Heart left ventricle (tissue), 16 donors: ENCODE results near the gene CCN5. TPM values are rescaled to one million over a fixed set of nuclear protein-coding genes. Genes with fewer than 3 reads are reported as not detected.

Source experiments
- ATAC-seq, 4 donors: fragments of 200-7000 bp; cut with Tn5 transposase; one replicate each; pipeline ENCODE4 v1.9.1; 2020 to 2022; ENCODE audit warnings: moderate library complexity in 4 of 4, mild to moderate bottlenecking in 3 of 4, moderate number of reproducible peaks in 1 of 4
- DNase-seq, 5 donors: peaks; one replicate each; pipeline ENCODE4 v3.0.0-alpha.2; 2020
- H3K27ac ChIP-seq, 12 donors: fragments of 200-600 bp; sonication (generic) in 4 of 12; one replicate each; pipeline versions ENCODE4 v1.5.0 to v1.8.0; 2016 to 2022; ENCODE audit warnings: mild to moderate bottlenecking in 2 of 12
- H3K27me3 ChIP-seq, 9 donors: fragments of 200-600 bp; sonication (generic) in 2 of 9; one replicate each; pipeline versions ENCODE4 v1.5.1 to v1.8.0; 2016 to 2022; ENCODE audit warnings: mild to moderate bottlenecking in 3 of 9
- H3K36me3 ChIP-seq, 9 donors: fragments of 200-600 bp; sonication (generic) in 2 of 9; one replicate each; pipeline versions ENCODE4 v1.5.0 to v1.8.0; 2018 to 2022; ENCODE audit warnings: mild to moderate bottlenecking in 2 of 9
- H3K4me1 ChIP-seq, 12 donors: fragments of 200-600 bp; sonication (generic) in 4 of 12; one replicate each; pipeline versions ENCODE4 v1.5.0 to v1.8.0; 2016 to 2022; ENCODE audit warnings: mild to moderate bottlenecking in 3 of 12
- H3K4me3 ChIP-seq, 12 donors: fragments of 200-600 bp; sonication (generic) in 4 of 12; one replicate each; pipeline versions ENCODE4 v1.5.0 to v1.8.0; 2017 to 2022; ENCODE audit warnings: mild to moderate bottlenecking in 9 of 12, moderate library complexity in 4 of 12
- H3K9me3 ChIP-seq, 12 donors: fragments of 200-600 bp; sonication (generic) in 4 of 12; one replicate each; pipeline versions ENCODE4 v1.5.0 to v1.8.0; 2016 to 2022; ENCODE audit warnings: mild to moderate bottlenecking in 1 of 12
- CTCF ChIP-seq, 12 donors: fragments of 200-600 bp; sonication (generic) in 4 of 12; IDR thresholded peaks; one replicate each; pipeline versions ENCODE4 v1.5.0 to v1.8.0; 2018 to 2022; ENCODE audit warnings: antibody characterized with exemption in 12 of 12, mild to moderate bottlenecking in 5 of 12
- POLR2A ChIP-seq, 2 donors: fragments of 450-650 bp; IDR thresholded peaks; one replicate each; pipeline ENCODE4 v1.6.1; 2017; ENCODE audit warnings: antibody characterized with exemption in 2 of 2, mild to moderate bottlenecking in 2 of 2, moderate library complexity in 2 of 2
- WGBS, 4 donors: extraction: QIAGEN DNeasy Blood & Tissue Kit in 2 of 4; methylation state at CpG; one replicate each; pipeline versions ENCODE4 v1.1.5 to v1.1.7; 2013 to 2018; 5-methylcytosine and 5-hydroxymethylcytosine counted together
- intact Hi-C, 10 donors: fragments of 100-400 bp; cut with DNase I; formaldehyde crosslinking; loops; one replicate each; pipeline versions ENCODE4 v1.11.1 to v1.14.2; 2022
- polyA plus RNA-seq, 2 donors: library from polyadenylated mRNA; stranded (reverse); fragments of 200-250 nt; gene quantifications; one replicate each; pipeline ENCODE4 v1.2.3, GENCODE V29; 2013
- total RNA-seq, 9 donors: library from RNA; depleted of rRNA in 2 of 9; stranded (reverse); fragments of >200 nt in 2 of 9; fragmentation: NEBNext Ultra II Directional in 3 of 9; extraction: Animal tissue kit (Norgen Biotek cat#: 25700) in 3 of 9; gene quantifications; one replicate each; pipeline versions ENCODE4 v1.1.0 to v1.2.4, GENCODE V29; 2016 to 2023
- donor health status: ischemic (EF 13 %, LVEDD 7.1; RV severe dilation, severe dysfunction).
- donor health status: healthy with polysubstance abuse.
- donor health status: DM: no; HTN: yes; CAD: no.
- donor health status: DM: no; HTN: no; CAD: no.
- donor health status: ischemic (EF 25% LVEDD 6.9; RV normal size, moderate dysfunction).
- donor health status: ischemic (EF 25% LVEDD 5.7; RV mildly dilated, moderate dysfunction).
- donor health status: healthy.
- donor health status: DM: yes; HTN: yes; CAD: no.
- donor health status: ischemic (EF 35%, LVEDD 5.7; RV mildly dilated, moderate dysfunction).
- donor health status: nonischemic (EF 11% LVEDD 7.7; RV severe dilation, severe dysfunction).
- donor health status: DM: yes; HTN: yes; CAD: no.
- donor health status: PGD.
- donor health status: ischemic (EF 29% LVEDD 5.4; RV normal size, mild dysfunction).
- donor health status: nonischemic (EF 23%, LVEDD 6.1; RV moderate dilation, normal function).

Gene CCN5
- total and polyA plus RNA-seq, 11 donors: 7.3 to 92.3 (median 28.7) TPM

DNA sequence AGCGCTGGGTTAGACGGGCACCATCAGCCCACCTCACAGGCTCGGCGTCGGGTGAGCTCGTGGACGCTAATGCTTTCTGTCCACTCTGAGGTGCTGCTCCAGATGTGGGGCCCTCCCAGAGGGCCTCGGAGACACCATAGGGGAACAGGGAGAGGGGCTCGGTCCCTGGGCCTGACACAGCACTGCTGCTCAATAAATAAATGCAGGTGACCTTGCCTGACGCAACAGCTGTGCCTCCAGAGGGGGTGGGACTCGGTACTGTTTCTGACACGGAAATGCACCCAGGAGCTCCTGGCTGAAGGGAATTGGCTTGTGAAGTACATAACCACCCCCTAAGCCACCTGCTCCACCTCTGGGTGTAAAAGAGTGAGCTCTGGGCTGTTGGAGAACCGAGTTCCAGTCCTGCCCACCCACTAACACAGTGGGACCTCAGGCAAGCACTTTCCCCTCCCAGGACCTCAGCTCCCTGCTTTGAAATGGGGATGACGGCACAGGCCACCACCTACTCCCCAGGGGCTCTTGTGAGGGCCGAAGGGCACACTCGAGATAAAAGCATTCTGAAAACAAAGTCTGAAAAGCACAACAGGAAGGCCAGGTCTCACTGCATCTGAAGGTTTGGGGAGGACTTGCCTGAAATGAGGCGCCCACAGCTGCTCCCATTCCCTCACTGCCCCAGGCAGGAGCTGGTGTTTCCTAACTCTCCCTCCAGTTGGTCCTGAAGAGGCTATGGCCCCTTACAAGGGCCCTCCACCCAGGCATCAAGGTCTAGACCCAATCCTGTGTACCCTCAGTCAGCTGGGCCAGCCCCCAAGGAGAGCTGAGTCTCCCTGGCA lies 37.1 kb downstream of the CCN5 start:
- no peak for TF ChIP-seq POLR2A (IDR thresholded peaks at IDR 0.05)
- no peak for TF ChIP-seq CTCF (IDR thresholded peaks at IDR 0.05)
- H3K36me3 ChIP-seq: no peaks in the 10 kb centered on the region
- no peak overlapping the region for H3K4me3 ChIP-seq
- ATAC-seq (no peak), DNase-seq (no peak)
- peaks cover 0 to 29% (median 7%) of the 10 kb centered on the region in 9 donors for H3K27me3 ChIP-seq
- peaks cover 0 to 12% (median under 1%) of the 10 kb centered on the region in 12 donors for H3K4me1 ChIP-seq
- no peak overlapping the region for H3K27ac ChIP-seq
- H3K9me3 ChIP-seq: no peaks in the 10 kb centered on the region
- intact Hi-C loops: loop anchor here in 1 of 10 donors (2.0 kb wide), 1 partner anchor 114 kb away; no protein-coding TSS in a partner anchor
- WGBS, 4 donors: 72 to 82% (median 74%) methylated on average over 17 of the region's 17 CpGs

GRCh38 chr20:44754554-44754953 lies 39.4 kb downstream of the CCN5 start:
- no peak for ATAC-seq
- H3K4me3 ChIP-seq: no peak overlapping the region
- intact Hi-C loops: no loop called here
- no peak for DNase-seq
- H3K27me3 ChIP-seq: peaks cover 0 to 22% (median 5%) of the 10 kb centered on the region in 9 donors
- WGBS, 4 donors: 65 to 71% (median 69%) methylated on average over 7 of the region's 7 CpGs
- no peak overlapping the region for H3K27ac ChIP-seq
- TF ChIP-seq CTCF (IDR thresholded peaks at IDR 0.05): no peak
- no peak for TF ChIP-seq POLR2A (IDR thresholded peaks at IDR 0.05)
- no peaks in the 10 kb centered on the region for H3K36me3 ChIP-seq
- no peaks in the 10 kb centered on the region for H3K9me3 ChIP-seq
- peaks cover 0 to 7% (median 0%) of the 10 kb centered on the region in 12 donors for H3K4me1 ChIP-seq

- Histone ChIP-seq H3K9me3 (no peaks in the 10 kb centered on the region), H3K36me3 (no peaks in the 10 kb centered on the region), H3K27me3 (peaks cover 0 to 7% (median 0%) of the 10 kb centered on the region in 9 donors), H3K27ac (no peak overlapping the region), H3K4me3 (no peak overlapping the region), H3K4me1 (peaks cover 0 to 4% (median 0%) of the 10 kb centered on the region in 12 donors)
- ATAC-seq (no peak), DNase-seq (no peak)
- TF ChIP-seq POLR2A (IDR thresholded peaks at IDR 0.05): no peak
- TF ChIP-seq CTCF (IDR thresholded peaks at IDR 0.05): no peak
- intact Hi-C loops: no loop called here
- 84 to 93% (median 92%) methylated on average over 15 to 18 of the region's 18 CpGs for WGBS, 4 donors
Observed at GRCh38 chr20:44756011-44756688, 41.0 kb downstream of the CCN5 start.

- no peaks in the 10 kb centered on the region for H3K36me3 ChIP-seq
- H3K9me3 ChIP-seq: no peaks in the 10 kb centered on the region
- H3K4me3 ChIP-seq: no peak overlapping the region
- WGBS, 4 donors: 95 to 97% (median 97%) methylated on average over 5 of the region's 5 CpGs
- peaks cover 0 to 12% (median 4%) of the 10 kb centered on the region in 12 donors for H3K4me1 ChIP-seq
- DNase-seq: no peak
- no peak for TF ChIP-seq CTCF (IDR thresholded peaks at IDR 0.05)
- TF ChIP-seq POLR2A (IDR thresholded peaks at IDR 0.05): no peak
- no peak for ATAC-seq
- intact Hi-C loops: no loop called here
- peaks cover 0 to 7% (median 0%) of the 10 kb centered on the region in 9 donors for H3K27me3 ChIP-seq
- H3K27ac ChIP-seq: no peak overlapping the region
Observed at GRCh38 chr20:44756956-44757355, 41.8 kb downstream of the CCN5 start.
